ENCODE results near the gene OR2AE1. TPM values are rescaled to one million over a fixed set of nuclear protein-coding genes. Genes with fewer than 3 reads are reported as not detected.

The OR2AE1 gene
- total and polyA plus RNA-seq, 9 donors = 0.57 TPM; not detected in 8

DNA sequence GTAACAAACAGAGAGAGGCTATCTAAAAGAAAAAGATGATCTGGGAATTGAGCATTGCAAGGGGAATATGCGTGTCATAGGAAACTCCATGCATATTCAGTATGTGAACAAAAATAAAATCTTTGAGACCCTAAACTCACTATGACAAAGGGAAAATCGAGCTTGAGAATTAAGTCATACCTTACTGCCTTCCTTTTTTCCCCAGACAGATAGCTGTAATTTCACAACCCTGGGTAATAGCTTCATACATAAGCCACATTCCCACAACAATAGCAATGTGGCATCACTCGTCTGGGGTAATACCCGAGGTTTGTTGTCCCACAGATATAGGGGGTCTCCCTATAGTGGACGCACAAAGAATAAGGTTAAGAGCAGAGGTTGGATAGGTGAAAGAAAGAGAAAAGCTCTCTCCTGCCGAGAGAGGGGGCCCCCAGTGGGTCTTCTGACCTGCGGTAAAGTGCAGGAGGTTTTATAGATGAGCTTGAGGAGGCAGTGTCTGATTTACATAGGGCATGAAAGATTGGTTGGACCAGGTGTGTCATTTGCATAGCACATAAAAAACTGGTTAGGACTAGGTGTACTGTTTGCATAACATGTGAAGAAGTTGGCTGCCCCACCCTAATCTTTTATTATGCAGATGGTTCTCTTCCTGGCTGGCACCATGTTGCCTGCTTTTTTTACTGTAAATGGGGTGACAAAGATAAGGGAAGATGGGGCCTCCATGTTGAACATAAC, 37.4 kb downstream of the OR2AE1 start:
- H3K27me3 ChIP-seq = no peaks in the 10 kb centered on the region
- H3K4me1 ChIP-seq (ENCODE audit: insufficient read depth) = no peaks in the 10 kb centered on the region
- no peak overlapping the region for H3K27ac ChIP-seq
- TF ChIP-seq EP300 (IDR thresholded peaks at IDR 0.05) = no peak
- TF ChIP-seq POLR2A (IDR thresholded peaks at IDR 0.05) = no peak
- TF ChIP-seq, protein P1, sequence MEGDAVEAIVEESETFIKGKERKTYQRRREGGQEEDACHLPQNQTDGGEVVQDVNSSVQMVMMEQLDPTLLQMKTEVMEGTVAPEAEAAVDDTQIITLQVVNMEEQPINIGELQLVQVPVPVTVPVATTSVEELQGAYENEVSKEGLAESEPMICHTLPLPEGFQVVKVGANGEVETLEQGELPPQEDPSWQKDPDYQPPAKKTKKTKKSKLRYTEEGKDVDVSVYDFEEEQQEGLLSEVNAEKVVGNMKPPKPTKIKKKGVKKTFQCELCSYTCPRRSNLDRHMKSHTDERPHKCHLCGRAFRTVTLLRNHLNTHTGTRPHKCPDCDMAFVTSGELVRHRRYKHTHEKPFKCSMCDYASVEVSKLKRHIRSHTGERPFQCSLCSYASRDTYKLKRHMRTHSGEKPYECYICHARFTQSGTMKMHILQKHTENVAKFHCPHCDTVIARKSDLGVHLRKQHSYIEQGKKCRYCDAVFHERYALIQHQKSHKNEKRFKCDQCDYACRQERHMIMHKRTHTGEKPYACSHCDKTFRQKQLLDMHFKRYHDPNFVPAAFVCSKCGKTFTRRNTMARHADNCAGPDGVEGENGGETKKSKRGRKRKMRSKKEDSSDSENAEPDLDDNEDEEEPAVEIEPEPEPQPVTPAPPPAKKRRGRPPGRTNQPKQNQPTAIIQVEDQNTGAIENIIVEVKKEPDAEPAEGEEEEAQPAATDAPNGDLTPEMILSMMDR (IDR thresholded peaks at IDR 0.05) = no peak
- no peaks in the 10 kb centered on the region for H3K9me3 ChIP-seq
- no peak for DNase-seq
- 41 to 44% (median 43%) methylated on average over 7 of the region's 7 CpGs for WGBS, 3 donors
- H3K4me3 ChIP-seq = no peak overlapping the region
- H3K36me3 ChIP-seq = no peaks in the 10 kb centered on the region
- intact Hi-C loops (cut with DNase I) = no loop called here

- 85 to 91% (median 86%) methylated on average over 5 of the region's 5 CpGs for WGBS, 3 donors
- Histone ChIP-seq H3K4me1 (ENCODE audit: insufficient read depth) (peaks cover 2% of the 10 kb centered on the region), H3K9me3 (no peaks in the 10 kb centered on the region), H3K36me3 (no peaks in the 10 kb centered on the region), H3K4me3 (no peak overlapping the region), H3K27me3 (no peaks in the 10 kb centered on the region), H3K27ac (no peak overlapping the region)
- intact Hi-C loops (cut with DNase I) = no loop called here
- no peak for DNase-seq
- TF ChIP-seq, protein P1 (IDR thresholded peaks at IDR 0.05) = no peak
- no peak for TF ChIP-seq EP300 (IDR thresholded peaks at IDR 0.05)
- TF ChIP-seq POLR2A (IDR thresholded peaks at IDR 0.05) = no peak
Observed at GRCh38 chr7:99837649-99838361, 39.0 kb downstream of the OR2AE1 start.

GRCh38 chr7:99835189-99835588, 41.6 kb downstream of the OR2AE1 start:
- Histone ChIP-seq H3K4me3 (no peak overlapping the region), H3K9me3 (no peaks in the 10 kb centered on the region), H3K27ac (no peak overlapping the region), H3K4me1 (ENCODE audit: insufficient read depth) (peaks cover 2% of the 10 kb centered on the region), H3K27me3 (no peaks in the 10 kb centered on the region), H3K36me3 (no peaks in the 10 kb centered on the region)
- intact Hi-C loops (cut with DNase I) = no loop called here
- 91 to 94% (median 92%) methylated on average over 4 of the region's 4 CpGs for WGBS, 3 donors
- no peak for DNase-seq
- no peak for TF ChIP-seq EP300 (IDR thresholded peaks at IDR 0.05)
- TF ChIP-seq, protein P1 (IDR thresholded peaks at IDR 0.05) = no peak
- no peak for TF ChIP-seq POLR2A (IDR thresholded peaks at IDR 0.05)

- TF ChIP-seq, protein P1 (IDR thresholded peaks at IDR 0.05) = no peak
- TF ChIP-seq POLR2A (IDR thresholded peaks at IDR 0.05) = no peak
- TF ChIP-seq EP300 (IDR thresholded peaks at IDR 0.05) = no peak
- no peak for DNase-seq
- Histone ChIP-seq H3K9me3 (no peaks in the 10 kb centered on the region), H3K27ac (peak overlapping the region in 1 of 2 donors; percentile 73), H3K4me3 (no peak overlapping the region), H3K27me3 (no peaks in the 10 kb centered on the region), H3K36me3 (no peaks in the 10 kb centered on the region), H3K4me1 (ENCODE audit: insufficient read depth) (peaks cover 2% of the 10 kb centered on the region)
- intact Hi-C loops (cut with DNase I) = no loop called here
- 67 to 80% (median 67%) methylated on average over 2 of the region's 2 CpGs for WGBS, 3 donors
Observed at GRCh38 chr7:99834382-99834781, 42.5 kb downstream of the OR2AE1 start.

Measured in ovary (tissue), 9 donors.